ENCODE data around the gene ERMN.
"Not testable (repeated sequence)": the region's sequence is repeated elsewhere in the genome, so short reads cannot be mapped to it uniquely, and the experiment has no call there.

ERMN gene

GRCh38 chr2:157325786-157326185, at the start of gene ERMN:
ERMN (minus strand) TSS chr2:157325824; CDS start chr2:157325642, 182 bp downstream.
- in situ Hi-C loops (cut with HindIII; ENCODE audit: low sequenced_read_pairs), result no loop called here

- in situ Hi-C loops (cut with HindIII; ENCODE audit: low sequenced_read_pairs), result no loop called here
Measured at GRCh38 chr2:157375384-157375783, 49.8 kb upstream of the ERMN start.

- in situ Hi-C loops (cut with HindIII; ENCODE audit: low sequenced_read_pairs), result not testable (repeated sequence)
Measured at GRCh38 chr2:157368508-157368907, 42.9 kb upstream of the ERMN start.

GRCh38 chr2:157367704-157368103, 42.1 kb upstream of the ERMN start:
- in situ Hi-C loops (cut with HindIII; ENCODE audit: low sequenced_read_pairs), result no loop called here

GRCh38 chr2:157364257-157364974, 38.8 kb upstream of the ERMN start:
- in situ Hi-C loops (cut with HindIII; ENCODE audit: low sequenced_read_pairs), result no loop called here

GRCh38 chr2:157363612-157364101, 38.0 kb upstream of the ERMN start:
- in situ Hi-C loops (cut with HindIII; ENCODE audit: low sequenced_read_pairs), result no loop called here

- in situ Hi-C loops (cut with HindIII; ENCODE audit: low sequenced_read_pairs), result no loop called here
Measured at GRCh38 chr2:157362627-157363026, 37.0 kb upstream of the ERMN start.

- in situ Hi-C loops (cut with HindIII; ENCODE audit: low sequenced_read_pairs), result no loop called here
Measured at GRCh38 chr2:157361526-157361925, 35.9 kb upstream of the ERMN start.

GRCh38 chr2:157359628-157360027, 34.0 kb upstream of the ERMN start:
- in situ Hi-C loops (cut with HindIII; ENCODE audit: low sequenced_read_pairs), result no loop called here

GRCh38 chr2:157355618-157356017, 30.0 kb upstream of the ERMN start:
- in situ Hi-C loops (cut with HindIII; ENCODE audit: low sequenced_read_pairs), result no loop called here

- in situ Hi-C loops (cut with HindIII; ENCODE audit: low sequenced_read_pairs), result no loop called here
Measured at GRCh38 chr2:157349949-157350515, 24.4 kb upstream of the ERMN start.

- in situ Hi-C loops (cut with HindIII; ENCODE audit: low sequenced_read_pairs), result no loop called here
Measured at GRCh38 chr2:157348291-157348921, 22.8 kb upstream of the ERMN start.

GRCh38 chr2:157345647-157346389, 20.2 kb upstream of the ERMN start:
- in situ Hi-C loops (cut with HindIII; ENCODE audit: low sequenced_read_pairs), result no loop called here

GRCh38 chr2:157341381-157341780, 15.8 kb upstream of the ERMN start:
- in situ Hi-C loops (cut with HindIII; ENCODE audit: low sequenced_read_pairs), result not testable (repeated sequence)

GRCh38 chr2:157339965-157340655, 14.5 kb upstream of the ERMN start:
- in situ Hi-C loops (cut with HindIII; ENCODE audit: low sequenced_read_pairs), result no loop called here

- in situ Hi-C loops (cut with HindIII; ENCODE audit: low sequenced_read_pairs), result no loop called here
Measured at GRCh38 chr2:157337978-157338377, 12.4 kb upstream of the ERMN start.

- in situ Hi-C loops (cut with HindIII; ENCODE audit: low sequenced_read_pairs), result no loop called here
Measured at GRCh38 chr2:157336137-157337010, 10.8 kb upstream of the ERMN start.

GRCh38 chr2:157334797-157335196, 9.2 kb upstream of the ERMN start:
- in situ Hi-C loops (cut with HindIII; ENCODE audit: low sequenced_read_pairs), result no loop called here

- in situ Hi-C loops (cut with HindIII; ENCODE audit: low sequenced_read_pairs), result no loop called here
Measured at GRCh38 chr2:157334335-157334734, 8.7 kb upstream of the ERMN start.

Measured in DLD1 (cell line).